ENCODE data around the gene TUT7. TPM values are rescaled to one million over a fixed set of nuclear protein-coding genes. Genes with fewer than 3 reads are reported as not detected.

Gene TUT7
- total RNA-seq, 2 donors from 2014 or later, result 16.3 to 20.2 TPM

DNA sequence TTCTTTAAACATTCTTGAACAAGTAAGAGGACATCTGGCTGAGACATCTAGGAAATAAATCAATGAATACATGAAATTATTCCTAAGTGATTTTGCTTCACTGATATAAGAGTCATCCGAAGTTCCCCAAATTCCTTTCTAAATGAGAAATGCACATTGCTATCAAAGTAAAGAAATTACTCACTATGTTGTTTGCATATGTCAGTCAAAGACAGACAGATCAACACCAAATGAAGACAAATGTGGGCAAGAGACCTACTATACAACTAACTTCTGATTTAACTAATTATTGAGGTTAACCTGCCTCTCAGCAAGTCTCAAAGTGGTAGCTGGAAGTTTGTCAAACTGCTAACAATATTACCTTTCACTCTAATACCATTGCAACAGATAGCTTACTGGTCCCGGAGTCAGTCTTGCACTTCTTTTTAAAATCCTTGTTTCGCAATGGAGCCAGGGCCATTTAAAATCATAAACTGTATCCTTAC, 13.2 kb downstream of the TUT7 start:
- Histone ChIP-seq H3K27me3 (no peaks in the 10 kb centered on the region), H3K4me1 (no peaks in the 10 kb centered on the region), H3K4me3 (no peak overlapping the region), H3K27ac (no peak overlapping the region), H3K9me3 (no peaks in the 10 kb centered on the region), H3K36me3 (peaks cover 81% of the 10 kb centered on the region)
- TF ChIP-seq CTCF (IDR thresholded peaks at IDR 0.05), result no peak
- DNase-seq (ENCODE audit: low spot score), result no peak

- no peaks in the 10 kb centered on the region for H3K4me1 ChIP-seq
Observed at GRCh38 chr9:86340356-86341006, 13.7 kb downstream of the TUT7 start.

GRCh38 chr9:86337469-86338108, 16.6 kb downstream of the TUT7 start:
- peaks cover 72% of the 10 kb centered on the region for H3K36me3 ChIP-seq
- H3K4me1 ChIP-seq, result no peaks in the 10 kb centered on the region
- H3K9me3 ChIP-seq, result no peaks in the 10 kb centered on the region
- H3K27me3 ChIP-seq, result no peaks in the 10 kb centered on the region
- no peak for TF ChIP-seq CTCF (IDR thresholded peaks at IDR 0.05)
- no peak for DNase-seq (ENCODE audit: low spot score)
- no peak overlapping the region for H3K27ac ChIP-seq
- no peak overlapping the region for H3K4me3 ChIP-seq

More at GRCh38 chr9:86340356-86341006, 13.7 kb downstream of the TUT7 start:
- DNase-seq (ENCODE audit: low spot score), result no peak
- Histone ChIP-seq H3K9me3 (no peaks in the 10 kb centered on the region), H3K27ac (no peak overlapping the region), H3K36me3 (peaks cover 81% of the 10 kb centered on the region), H3K4me3 (no peak overlapping the region), H3K27me3 (no peaks in the 10 kb centered on the region)
- TF ChIP-seq CTCF (IDR thresholded peaks at IDR 0.05), result no peak

GRCh38 chr9:86336058-86336457, 18.2 kb downstream of the TUT7 start:
- Histone ChIP-seq H3K4me3 (no peak overlapping the region), H3K36me3 (peaks cover 59% of the 10 kb centered on the region), H3K27me3 (no peaks in the 10 kb centered on the region), H3K9me3 (no peaks in the 10 kb centered on the region), H3K27ac (no peak overlapping the region), H3K4me1 (no peaks in the 10 kb centered on the region)
- no peak for TF ChIP-seq CTCF (IDR thresholded peaks at IDR 0.05)
- no peak for DNase-seq (ENCODE audit: low spot score)

GRCh38 chr9:86333651-86334050, 20.6 kb downstream of the TUT7 start:
- Histone ChIP-seq H3K4me1 (no peaks in the 10 kb centered on the region), H3K36me3 (peaks cover 50% of the 10 kb centered on the region), H3K27ac (no peak overlapping the region), H3K27me3 (no peaks in the 10 kb centered on the region), H3K9me3 (no peaks in the 10 kb centered on the region), H3K4me3 (no peak overlapping the region)
- no peak for DNase-seq (ENCODE audit: low spot score)
- no peak for TF ChIP-seq CTCF (IDR thresholded peaks at IDR 0.05)
